Daoy (cell line): ENCODE measurements around the gene VAV2. TPM values are rescaled to one million over a fixed set of nuclear protein-coding genes. Genes with fewer than 3 reads are reported as not detected.

Experiments
- DNase-seq: peaks from one replicate; pipeline ENCODE4 v3.0.0-alpha.2; 2015; ENCODE audit warnings: low read depth
- total RNA-seq: library from RNA; depleted of rRNA; stranded (reverse); fragments of >200 nt; shearing (Covaris generic); gene quantifications from 2 replicates; pipeline ENCODE4 v1.2.3, GENCODE V29; 2014

VAV2 gene
- total RNA-seq, 1 experiment from 2014 or later: 11.3 TPM

DNA sequence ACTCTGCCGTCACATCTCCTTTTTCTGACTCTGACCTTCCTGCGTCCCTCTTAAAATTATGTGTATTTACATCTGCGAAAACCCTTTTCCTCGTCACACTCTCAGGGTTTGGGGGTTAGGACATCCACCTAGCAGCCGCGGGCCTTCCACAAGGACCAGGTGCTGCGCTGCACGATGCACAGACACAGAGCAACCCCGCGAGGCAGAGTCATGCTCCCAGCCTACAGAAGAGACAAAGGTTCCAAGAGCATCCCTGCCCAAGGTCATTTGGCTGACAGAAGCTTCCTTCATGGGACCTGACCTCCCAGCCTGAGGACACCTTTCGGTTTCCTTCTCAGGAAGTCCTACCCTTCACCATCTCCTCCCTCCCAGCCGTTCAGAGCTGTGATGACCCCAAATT lies 135.3 kb downstream of the VAV2 start:
- no peak for DNase-seq

DNA sequence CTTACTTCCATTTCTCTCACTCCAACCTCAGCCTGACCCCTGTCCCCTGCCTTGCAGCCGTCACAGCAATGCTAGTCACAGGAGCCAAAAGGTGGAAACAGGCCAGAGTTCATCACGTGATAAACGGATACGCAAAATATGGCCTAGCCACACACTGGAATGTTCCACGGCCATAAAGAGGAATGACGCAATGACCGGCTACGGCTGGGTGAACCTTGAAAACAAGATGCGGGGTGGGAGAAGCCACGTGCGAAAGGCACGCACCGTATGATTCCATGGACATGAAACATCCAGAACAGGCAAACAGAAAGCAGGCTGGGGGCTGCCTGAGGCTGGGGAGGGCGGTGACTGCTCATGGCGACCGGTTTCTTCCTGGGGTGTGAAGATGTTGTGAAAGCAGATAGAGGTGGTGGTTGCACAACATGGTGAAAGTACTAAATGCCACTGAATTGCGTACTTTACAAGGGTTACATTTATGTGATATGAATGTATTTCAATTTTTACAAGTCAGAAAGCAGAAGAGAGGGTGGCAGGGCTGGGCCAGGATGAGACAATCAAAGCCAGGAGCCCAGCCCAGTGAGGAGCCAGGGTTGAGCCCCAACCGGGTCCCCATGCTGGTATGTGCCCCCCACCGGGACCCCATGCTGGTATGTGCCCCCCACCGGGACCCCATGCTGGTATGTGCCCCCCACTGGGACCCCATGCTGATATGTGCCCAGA lies 136.2 kb downstream of the VAV2 start:
- peak; percentile 64 for DNase-seq

DNA sequence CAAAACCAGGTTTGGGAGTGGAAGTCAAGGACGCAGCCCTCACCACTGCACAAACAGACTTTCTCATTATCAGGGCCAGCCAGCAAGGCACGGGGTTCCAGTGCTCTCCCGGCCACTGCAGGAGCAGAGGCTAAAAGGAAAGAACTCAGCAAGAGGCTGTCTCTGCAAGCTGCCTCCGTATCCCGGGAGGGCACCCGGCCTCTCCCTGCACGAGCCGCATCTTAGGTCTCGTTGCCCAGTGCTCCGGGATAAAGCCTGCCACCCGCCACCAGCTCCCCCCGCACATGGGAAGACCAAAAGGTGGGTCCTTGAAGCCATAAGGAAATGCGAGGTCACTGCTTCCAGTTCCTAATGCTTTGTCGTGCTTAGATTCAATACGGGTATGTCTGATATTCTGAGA lies 136.8 kb downstream of the VAV2 start:
- no peak for DNase-seq

DNA sequence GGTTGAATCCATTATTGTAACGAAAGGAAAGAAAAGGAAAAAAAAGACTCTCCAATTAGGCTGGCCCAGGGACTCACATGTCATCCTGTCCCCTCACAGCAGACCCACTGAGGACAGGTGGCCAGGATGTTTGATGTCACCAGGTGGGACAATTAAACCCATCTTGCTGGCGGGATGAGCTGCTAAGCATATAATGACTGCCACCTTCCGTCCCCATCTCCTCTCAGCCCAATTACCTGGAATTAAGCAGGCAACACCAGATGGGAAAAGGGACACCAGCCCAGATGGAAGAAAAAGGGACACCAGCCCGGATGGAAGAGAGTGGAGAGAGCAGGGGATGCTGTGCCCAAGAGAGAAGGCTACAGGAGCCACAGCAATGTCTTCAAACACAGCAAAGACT lies 137.4 kb downstream of the VAV2 start:
- DNase-seq: no peak

DNA sequence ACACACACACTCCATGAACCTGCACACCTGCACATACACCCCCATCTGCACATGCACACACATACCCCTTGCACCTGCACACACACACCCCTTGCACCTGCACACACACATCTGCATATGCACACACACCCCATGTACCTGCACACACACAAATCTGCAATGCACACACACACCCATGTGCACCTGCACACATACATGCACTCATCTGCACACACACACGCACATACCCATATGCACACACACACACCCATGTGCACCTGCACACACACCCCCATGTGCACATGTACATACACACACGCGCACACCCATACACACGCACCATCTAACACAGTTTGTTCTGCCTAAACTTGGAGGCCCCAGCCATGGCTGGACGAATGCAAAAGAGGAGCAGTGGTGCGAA lies 138.1 kb downstream of the VAV2 start:
- no peak for DNase-seq

DNA sequence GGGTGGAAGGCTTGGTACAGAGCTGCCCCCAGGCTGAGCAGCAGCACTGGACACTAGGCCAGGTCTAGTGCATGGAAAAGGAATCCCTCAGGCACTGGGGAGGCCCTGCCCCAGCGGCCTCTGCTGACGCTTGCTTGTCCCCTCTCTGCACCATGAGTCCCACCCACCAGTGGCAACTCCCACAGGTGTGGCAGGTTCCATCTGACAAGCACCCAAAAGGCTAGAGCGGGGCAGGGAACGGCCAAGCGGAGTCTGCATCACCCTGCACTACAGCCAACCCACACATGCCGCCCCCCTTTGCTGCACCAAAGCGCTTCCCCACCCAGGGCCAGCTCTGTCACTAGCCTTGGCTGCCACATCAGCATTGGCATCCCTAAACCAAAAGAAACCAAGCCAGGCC lies 138.8 kb downstream of the VAV2 start:
- DNase-seq: no peak

DNA sequence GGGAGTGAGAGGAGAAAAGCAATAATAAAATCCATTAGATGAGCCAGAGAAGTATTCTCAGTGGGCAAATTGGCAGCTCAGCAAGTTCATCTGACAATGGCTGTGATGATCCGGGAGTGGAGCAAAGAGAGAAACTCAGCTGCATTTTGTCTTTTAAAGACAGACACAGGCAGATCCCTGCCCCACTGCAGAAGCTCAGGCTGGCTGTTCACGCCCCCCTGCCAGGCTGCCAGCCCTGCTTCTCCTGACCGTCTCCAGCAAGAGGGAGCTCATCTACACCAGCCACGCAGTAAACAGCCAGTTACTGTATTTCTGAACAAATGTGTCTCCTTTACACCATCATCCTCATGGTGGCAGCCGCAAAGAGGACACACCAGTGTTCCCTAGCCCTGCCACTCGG lies 139.7 kb downstream of the VAV2 start:
- no peak for DNase-seq

DNA sequence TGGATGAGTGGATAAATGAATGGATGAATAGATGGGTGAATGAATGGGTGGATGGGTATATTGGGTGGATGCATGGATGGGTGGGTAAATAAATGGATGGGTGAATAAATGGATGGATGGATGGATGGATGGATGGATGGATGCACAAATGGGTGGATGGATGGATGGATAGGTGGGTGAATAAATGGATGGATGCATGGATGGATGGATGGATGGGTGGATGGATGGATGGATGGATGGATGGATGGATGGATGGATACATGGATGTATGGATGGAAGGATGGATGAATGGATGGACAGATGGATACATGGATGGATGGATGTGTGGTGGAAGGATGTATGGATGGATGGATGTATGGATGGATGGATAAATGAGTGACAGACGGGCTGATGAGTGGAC lies 140.4 kb downstream of the VAV2 start:
- no peak for DNase-seq

DNA sequence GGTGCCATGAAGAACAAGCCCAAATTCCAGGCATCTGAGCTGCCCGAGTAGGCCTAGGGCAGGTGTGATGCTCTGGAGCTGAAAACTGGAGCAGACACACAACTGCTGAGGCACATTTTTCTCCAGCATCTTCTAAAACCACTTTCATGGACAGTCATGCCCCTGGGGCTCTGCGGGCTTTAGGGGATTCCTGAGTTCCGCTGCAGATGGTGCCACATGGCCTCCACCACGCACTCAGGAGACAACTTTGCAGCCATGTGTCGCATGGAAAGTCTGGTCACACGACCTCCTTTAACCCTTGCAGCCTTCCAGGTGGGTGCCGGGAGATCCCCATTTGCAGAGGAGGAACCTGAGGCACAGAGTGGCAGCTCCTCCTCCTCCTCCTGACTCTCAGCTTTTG lies 141.2 kb downstream of the VAV2 start:
- no peak for DNase-seq

DNA sequence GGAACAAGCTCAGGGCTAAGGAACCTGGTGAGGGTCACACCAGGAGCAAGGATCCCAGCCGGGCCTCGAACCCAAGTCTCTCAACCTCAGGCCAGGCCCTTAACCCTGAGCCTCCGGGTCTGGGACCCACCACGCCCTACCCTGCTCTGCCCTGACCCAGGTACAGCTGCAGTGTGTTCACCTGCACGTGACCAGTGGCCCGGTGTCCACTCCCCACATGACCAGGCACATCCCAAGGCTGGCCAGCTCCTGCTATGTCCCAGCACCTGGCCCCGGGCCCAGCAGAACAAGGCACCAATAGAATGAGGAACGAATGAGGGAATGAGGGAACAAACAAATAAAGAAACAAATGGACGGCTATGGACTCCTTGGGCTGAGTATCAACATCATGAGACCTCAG lies 142.0 kb downstream of the VAV2 start:
- DNase-seq: no peak

DNA sequence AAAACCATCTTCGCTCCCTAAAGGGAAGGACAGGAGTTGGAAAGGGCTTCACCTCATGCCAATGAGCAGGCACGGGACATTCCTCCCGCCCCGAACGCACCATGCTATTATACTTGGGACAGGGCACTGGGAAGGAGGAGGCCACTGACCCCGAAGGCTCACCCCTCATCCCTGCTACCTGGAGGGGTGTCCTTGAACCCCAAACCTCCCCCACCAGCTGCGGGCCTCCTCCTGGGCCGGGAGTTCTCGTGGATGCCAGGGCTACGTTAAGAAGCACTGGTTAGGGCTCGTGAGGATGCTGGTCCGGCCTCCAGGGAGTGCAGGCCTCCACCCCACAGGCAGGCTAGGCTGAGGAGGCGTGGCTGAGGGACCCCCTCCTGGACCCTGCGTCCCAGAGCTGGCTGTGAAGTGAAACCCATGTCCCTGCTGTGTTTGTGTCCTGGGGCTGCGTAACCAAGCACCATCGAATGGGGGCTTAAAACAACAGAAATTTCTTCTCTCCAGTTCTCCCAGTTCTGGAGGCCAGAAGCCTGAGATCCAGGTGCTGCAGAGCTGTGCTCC lies 142.9 kb downstream of the VAV2 start:
- DNase-seq: no peak

DNA sequence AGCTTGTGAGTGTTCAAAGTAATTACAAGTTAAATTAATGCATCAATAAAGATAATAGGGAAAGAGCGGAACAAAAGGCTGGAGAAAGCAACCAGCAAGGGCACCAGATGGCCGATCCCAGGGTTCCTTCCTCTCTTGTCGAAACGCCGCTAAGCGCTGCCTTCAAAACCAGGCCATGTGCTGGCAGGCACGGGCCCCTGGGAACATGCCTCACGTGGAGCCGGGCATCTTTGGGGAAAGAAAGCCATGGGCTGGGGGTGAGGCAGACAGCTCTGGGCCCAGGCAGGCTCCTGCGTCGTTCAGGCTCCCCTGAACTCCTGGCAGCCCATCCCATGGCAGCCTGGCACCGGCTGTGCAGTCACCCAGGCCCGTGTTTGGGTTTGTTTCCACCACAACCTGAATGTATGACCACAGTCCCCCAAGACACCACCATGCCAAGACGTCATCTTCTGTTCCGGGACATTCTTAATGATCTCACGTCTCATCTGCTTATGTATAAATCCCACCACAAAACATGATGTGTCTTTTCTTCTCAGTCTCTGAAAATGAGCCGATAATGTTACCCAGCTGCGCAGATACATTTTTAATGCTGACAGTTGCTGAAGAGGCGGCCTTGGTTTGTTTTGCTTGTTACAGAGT lies 143.5 kb downstream of the VAV2 start:
- DNase-seq: no peak

DNA sequence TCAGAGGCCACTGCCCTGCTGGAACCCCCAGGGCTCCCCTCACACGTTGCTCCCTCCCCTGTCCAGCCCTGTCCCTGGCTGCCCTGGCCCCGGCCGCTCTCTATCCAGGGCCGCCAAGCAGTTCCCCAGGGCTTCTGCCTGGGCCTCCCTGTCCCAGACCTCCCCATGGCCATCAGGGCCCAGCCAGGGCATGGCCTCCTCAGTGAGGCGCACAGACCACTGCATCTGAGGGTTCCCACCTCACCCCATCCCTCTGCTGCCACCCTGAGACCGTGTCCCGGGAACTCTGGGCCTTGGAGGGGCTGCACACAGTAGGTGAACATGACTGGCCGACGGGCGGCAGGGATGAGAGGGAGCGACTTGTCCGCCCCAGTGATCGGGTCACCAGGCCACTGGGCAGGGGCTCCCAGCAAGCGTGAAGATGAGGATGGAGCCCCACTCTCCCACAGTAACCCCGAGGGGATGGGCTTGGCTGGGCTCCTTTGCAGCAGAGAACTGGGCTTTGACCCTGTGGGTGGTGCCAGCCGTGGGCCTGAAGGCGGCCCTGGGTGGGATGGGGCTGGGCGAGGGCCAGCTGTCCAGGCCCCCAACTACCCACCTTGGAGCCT lies 145.5 kb downstream of the VAV2 start:
- no peak for DNase-seq

DNA sequence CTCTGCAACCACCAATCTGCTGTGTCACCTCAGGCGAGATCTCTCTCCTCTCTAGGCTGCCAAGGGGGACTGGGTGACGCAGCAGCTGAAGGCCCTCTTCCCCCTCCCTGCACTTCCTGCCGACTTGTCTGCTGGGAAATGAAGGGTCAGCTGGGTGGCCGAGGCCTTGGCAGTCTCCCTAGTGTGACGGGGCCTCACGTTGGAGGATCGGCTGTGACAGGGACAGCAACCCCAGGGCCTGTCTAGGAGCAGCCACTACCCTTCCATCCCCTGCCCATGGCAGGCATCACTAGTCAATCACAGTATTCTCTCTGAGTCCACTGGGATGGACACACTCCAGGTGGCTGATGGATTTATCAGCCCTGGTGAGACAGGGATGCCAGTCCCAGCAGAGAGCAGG lies 146.7 kb downstream of the VAV2 start:
- peak; percentile 70 for DNase-seq

DNA sequence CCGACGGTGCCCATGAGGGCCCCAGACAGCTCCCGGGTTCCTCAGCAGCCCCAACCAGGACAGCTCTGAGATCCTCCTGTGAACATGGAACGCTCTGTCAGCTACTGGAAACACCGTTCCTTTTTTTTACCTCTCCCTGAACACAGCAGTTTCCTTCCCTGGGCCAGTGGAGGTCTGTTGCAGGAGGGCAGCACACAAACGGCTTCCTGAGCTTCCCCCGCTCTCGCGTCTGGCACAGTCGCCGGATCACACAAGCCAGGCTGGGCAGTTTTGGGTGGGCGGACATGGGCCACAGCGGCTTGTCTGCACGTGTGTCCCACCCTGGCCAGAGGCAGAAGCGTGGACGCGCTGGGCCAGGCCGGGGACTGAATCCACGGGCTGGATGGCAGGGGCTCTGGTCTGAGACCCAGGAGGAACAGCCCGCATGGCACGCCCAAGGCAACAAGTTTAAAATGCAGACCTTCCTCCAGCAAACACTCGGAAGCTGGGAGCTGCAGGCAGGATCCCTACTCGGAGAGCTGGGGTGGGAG lies 147.2 kb downstream of the VAV2 start:
- no peak for DNase-seq

DNA sequence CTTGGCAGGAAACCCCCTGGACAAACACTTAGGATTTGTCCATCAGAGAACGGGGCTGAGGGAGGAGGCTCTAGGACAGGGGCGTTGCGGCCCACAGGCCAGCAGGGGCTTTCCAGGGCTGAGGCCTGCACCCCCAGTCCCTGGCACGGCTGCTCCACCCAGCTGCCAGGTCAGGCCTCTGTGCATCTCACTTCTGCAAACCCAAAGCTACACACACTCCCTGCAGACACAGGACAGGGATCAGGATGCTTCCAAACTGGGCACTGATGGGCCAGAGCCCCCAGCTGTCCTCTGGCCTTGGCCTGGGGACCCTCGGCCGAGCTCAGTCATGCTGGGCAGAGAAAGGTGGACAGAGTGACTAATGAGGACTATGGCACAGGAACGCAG lies 147.7 kb downstream of the VAV2 start:
- no peak for DNase-seq

DNA sequence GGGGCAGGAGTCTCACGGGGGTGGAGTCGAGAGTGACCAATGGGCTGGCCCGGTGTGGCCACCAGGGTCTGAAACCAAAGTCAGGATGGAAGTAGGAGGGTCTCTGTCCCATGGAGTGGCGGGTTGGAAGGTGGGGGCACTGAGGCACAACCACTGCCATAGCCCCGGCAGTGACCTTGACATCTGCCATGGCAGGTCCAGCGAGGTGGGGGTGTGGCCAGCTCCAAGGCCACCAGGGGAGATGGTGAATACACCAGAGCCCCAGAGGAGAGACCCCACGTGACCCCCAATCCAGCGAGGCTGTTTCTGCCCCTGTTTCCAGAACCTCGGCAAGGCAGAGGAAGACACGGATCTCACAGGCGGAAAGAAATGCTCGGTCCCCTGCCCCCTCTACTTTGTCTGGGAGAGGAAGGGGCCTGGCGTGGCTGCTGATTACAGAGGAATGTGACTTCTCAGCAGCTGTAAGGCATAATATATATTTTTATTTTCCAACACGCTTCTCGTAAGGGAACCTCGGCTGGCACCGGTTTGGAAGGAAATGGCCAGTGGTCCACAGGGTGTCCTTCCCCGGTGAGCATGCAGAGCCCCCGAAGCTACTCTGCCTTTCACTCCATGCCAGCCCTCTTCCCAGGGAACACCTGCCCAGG lies 148.2 kb downstream of the VAV2 start:
- DNase-seq: no peak

DNA sequence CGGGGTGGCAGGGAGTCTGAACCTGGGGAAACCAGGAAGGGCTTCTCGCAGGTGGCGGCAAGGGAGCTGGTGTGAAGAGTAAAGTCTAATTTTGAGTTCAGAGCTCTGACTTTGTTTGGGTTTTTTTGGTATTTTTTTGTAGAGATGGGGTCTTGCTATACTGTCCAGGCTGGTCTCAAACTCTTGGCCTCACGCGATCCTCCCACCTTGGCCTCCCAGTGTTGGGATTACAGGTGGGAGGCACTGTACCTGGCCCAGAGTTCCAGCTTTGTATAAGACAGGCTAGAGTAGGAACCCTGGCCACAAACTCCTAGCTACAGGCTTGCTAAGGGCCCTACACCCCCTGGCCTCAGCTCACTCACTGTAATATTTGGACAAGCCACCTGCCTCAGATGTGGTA lies 148.9 kb downstream of the VAV2 start:
- DNase-seq: no peak

DNA sequence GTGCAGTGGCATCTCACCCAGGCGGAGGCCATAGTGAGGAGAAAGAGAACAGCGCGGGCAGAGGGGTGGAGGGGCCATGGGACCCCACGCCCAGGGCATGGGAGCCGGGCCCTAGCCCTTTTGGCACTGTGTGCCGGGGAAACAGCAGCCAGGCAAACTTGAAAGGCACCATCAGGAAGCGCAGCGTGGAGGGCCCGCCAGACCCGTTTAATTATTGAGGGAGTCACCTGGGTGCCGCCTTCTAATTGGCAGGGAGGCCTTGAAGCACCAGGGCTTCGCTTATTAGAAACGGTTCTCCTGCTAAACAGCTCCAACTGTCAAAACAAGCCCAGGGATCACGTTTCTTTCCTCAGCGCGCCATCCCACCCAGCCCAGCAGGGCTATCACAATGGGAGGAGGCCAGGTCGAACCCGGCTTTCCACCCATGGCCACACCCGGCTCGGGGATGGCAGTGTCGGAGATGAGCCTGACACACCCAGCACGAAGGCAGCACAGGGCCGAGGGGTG lies 149.3 kb downstream of the VAV2 start:
- DNase-seq: no peak

DNA sequence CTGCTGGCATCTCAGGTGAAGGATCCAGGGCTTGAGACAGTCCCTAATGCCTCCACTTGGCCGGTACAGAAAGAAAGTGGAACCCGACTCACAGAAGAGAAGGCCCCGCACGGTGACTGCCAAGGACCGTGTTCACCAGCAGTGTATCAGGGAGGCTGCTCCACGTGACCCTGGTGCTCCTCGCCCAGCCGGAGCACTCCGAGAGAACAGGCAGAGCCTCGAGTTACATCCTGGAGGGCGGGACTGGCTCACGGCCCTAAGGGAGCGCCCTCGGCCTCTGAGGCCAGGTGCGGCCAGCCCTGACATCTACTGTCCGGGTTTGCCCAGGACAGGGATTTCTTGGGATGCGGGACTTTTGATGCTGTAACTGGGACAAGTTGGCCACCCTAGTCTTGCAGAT lies 149.9 kb downstream of the VAV2 start:
- DNase-seq: no peak

DNA sequence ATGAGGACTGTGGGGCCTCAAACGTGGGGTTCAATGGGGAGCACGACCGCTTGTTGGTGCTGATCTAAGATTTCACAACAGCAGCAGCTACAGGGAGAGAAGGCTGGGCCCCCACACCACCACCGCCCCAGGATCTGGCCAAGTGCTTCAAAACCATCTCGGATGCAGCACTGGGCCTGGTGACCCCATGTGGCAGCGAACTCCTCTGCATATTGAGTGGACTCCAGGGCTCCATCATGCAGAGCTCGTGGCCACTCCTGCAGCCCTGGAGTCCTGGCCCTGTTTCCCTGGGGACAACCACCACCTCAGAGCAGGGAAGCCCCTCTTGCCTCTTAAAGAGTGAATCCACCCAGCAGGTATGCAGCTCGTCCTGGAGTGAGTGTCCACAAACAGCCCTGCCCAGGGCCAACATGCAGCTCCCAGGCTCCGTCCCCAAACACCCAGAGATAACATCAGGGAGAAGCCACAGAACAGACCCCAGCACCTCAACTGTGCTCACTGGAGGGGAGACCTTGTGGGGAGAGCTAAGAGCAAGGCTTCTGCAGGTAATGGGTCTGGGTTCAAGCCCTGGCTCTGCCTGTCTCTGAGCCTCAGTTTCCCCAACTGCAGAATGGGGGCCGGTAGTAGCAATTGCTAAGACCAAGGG lies 150.8 kb downstream of the VAV2 start:
- no peak for DNase-seq
